ENCODE results near the gene UBFD1.

- TF ChIP-seq, protein P1, sequence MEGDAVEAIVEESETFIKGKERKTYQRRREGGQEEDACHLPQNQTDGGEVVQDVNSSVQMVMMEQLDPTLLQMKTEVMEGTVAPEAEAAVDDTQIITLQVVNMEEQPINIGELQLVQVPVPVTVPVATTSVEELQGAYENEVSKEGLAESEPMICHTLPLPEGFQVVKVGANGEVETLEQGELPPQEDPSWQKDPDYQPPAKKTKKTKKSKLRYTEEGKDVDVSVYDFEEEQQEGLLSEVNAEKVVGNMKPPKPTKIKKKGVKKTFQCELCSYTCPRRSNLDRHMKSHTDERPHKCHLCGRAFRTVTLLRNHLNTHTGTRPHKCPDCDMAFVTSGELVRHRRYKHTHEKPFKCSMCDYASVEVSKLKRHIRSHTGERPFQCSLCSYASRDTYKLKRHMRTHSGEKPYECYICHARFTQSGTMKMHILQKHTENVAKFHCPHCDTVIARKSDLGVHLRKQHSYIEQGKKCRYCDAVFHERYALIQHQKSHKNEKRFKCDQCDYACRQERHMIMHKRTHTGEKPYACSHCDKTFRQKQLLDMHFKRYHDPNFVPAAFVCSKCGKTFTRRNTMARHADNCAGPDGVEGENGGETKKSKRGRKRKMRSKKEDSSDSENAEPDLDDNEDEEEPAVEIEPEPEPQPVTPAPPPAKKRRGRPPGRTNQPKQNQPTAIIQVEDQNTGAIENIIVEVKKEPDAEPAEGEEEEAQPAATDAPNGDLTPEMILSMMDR (IDR thresholded peaks at IDR 0.05) = no peak
- TF ChIP-seq POLR2A (IDR thresholded peaks at IDR 0.05) = no peak
Observed at GRCh38 chr16:23552161-23552560, 5.4 kb upstream of the UBFD1 start.
